Measurements from ENCODE around the gene NAA30. TPM values are rescaled to one million over a fixed set of nuclear protein-coding genes. Genes with fewer than 3 reads are reported as not detected.

NAA30 gene
- total RNA-seq, 1 donor from 2014 or later, result 12.1 TPM

- H3K27me3 ChIP-seq, result no peaks in the 10 kb centered on the region
- no peak for DNase-seq
- no peaks in the 10 kb centered on the region for H3K9me3 ChIP-seq
- peaks cover 6% of the 10 kb centered on the region for H3K36me3 ChIP-seq
- TF ChIP-seq, protein P1, sequence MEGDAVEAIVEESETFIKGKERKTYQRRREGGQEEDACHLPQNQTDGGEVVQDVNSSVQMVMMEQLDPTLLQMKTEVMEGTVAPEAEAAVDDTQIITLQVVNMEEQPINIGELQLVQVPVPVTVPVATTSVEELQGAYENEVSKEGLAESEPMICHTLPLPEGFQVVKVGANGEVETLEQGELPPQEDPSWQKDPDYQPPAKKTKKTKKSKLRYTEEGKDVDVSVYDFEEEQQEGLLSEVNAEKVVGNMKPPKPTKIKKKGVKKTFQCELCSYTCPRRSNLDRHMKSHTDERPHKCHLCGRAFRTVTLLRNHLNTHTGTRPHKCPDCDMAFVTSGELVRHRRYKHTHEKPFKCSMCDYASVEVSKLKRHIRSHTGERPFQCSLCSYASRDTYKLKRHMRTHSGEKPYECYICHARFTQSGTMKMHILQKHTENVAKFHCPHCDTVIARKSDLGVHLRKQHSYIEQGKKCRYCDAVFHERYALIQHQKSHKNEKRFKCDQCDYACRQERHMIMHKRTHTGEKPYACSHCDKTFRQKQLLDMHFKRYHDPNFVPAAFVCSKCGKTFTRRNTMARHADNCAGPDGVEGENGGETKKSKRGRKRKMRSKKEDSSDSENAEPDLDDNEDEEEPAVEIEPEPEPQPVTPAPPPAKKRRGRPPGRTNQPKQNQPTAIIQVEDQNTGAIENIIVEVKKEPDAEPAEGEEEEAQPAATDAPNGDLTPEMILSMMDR (IDR thresholded peaks at IDR 0.05), result no peak
- H3K4me3 ChIP-seq, result no peak overlapping the region
- no peak for ATAC-seq
- intact Hi-C loops (cut with DNase I), result no loop called here
- H3K27ac ChIP-seq, result no peak overlapping the region
- no peaks in the 10 kb centered on the region for H3K4me1 ChIP-seq
Observed at GRCh38 chr14:57413849-57414248, 23.5 kb downstream of the NAA30 start.

DNA sequence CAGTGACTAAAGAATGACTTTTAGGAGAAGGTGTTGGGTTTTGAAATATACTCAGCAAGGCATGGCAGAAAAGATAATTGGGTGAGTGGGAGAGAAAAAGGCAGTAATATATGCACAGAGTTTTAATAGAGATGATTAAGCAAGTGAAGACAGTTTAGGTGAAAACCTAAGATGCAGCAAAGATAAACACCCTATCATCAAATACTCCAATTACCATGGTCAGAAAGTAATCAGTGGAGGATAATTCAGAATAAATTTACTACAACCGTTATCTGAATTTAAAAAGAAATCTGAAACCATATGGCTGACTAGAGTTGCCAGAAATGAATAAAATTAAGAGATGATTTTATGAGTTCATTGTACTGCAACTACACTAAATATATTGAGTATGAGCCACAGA, 26.8 kb downstream of the NAA30 start:
- no peak overlapping the region for H3K4me3 ChIP-seq
- no peak for DNase-seq
- no peaks in the 10 kb centered on the region for H3K4me1 ChIP-seq
- TF ChIP-seq, protein P1 (IDR thresholded peaks at IDR 0.05), result no peak
- no peak for ATAC-seq
- H3K9me3 ChIP-seq, result no peaks in the 10 kb centered on the region
- H3K36me3 ChIP-seq, result no peaks in the 10 kb centered on the region
- intact Hi-C loops (cut with DNase I), result no loop called here
- no peaks in the 10 kb centered on the region for H3K27me3 ChIP-seq
- no peak overlapping the region for H3K27ac ChIP-seq

GRCh38 chr14:57418999-57419398, 28.6 kb downstream of the NAA30 start:
- Histone ChIP-seq H3K4me3 (no peak overlapping the region), H3K9me3 (no peaks in the 10 kb centered on the region), H3K36me3 (no peaks in the 10 kb centered on the region), H3K27me3 (no peaks in the 10 kb centered on the region), H3K27ac (no peak overlapping the region), H3K4me1 (no peaks in the 10 kb centered on the region)
- intact Hi-C loops (cut with DNase I), result no loop called here
- ATAC-seq, result no peak
- DNase-seq, result no peak
- TF ChIP-seq, protein P1 (IDR thresholded peaks at IDR 0.05), result no peak

DNA sequence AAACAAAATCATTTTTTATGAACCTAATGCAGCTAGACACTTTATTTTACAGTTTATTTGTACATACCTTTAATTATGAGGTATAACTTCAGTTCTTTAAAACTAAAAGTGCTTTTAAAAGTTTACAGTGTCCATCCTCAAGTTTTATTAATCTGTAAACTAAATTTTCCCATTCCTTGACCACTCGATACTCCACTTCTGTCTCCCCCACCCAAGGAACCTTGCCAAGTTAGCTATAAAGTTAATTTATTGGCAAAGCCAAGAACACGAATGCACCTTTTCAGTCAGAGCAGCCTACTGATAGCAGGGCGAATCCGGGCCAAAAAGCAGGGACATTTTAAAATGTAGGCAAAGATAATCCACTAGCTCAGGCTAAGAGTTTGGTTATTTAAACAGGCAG, 29.6 kb downstream of the NAA30 start:
- DNase-seq (no peak), ATAC-seq (no peak)
- no peak overlapping the region for H3K4me3 ChIP-seq
- no peaks in the 10 kb centered on the region for H3K9me3 ChIP-seq
- H3K27ac ChIP-seq, result no peak overlapping the region
- no peaks in the 10 kb centered on the region for H3K4me1 ChIP-seq
- H3K27me3 ChIP-seq, result no peaks in the 10 kb centered on the region
- H3K36me3 ChIP-seq, result no peaks in the 10 kb centered on the region
- TF ChIP-seq, protein P1 (IDR thresholded peaks at IDR 0.05), result no peak
- intact Hi-C loops (cut with DNase I), result no loop called here

- TF ChIP-seq, protein P1 (IDR thresholded peaks at IDR 0.05), result no peak
- no peaks in the 10 kb centered on the region for H3K9me3 ChIP-seq
- H3K36me3 ChIP-seq, result no peaks in the 10 kb centered on the region
- H3K4me3 ChIP-seq, result no peak overlapping the region
- H3K27me3 ChIP-seq, result no peaks in the 10 kb centered on the region
- intact Hi-C loops (cut with DNase I), result no loop called here
- no peaks in the 10 kb centered on the region for H3K4me1 ChIP-seq
- H3K27ac ChIP-seq, result no peak overlapping the region
- no peak for ATAC-seq
- DNase-seq, result no peak
Observed at GRCh38 chr14:57420986-57421385, 30.6 kb downstream of the NAA30 start.

- no peaks in the 10 kb centered on the region for H3K36me3 ChIP-seq
- H3K4me1 ChIP-seq, result no peaks in the 10 kb centered on the region
- H3K9me3 ChIP-seq, result no peaks in the 10 kb centered on the region
- ATAC-seq, result no peak
- no peak overlapping the region for H3K27ac ChIP-seq
- DNase-seq, result no peak
- H3K27me3 ChIP-seq, result no peaks in the 10 kb centered on the region
- no peak overlapping the region for H3K4me3 ChIP-seq
- intact Hi-C loops (cut with DNase I), result no loop called here
- TF ChIP-seq, protein P1 (IDR thresholded peaks at IDR 0.05), result no peak
Observed at GRCh38 chr14:57435923-57436322, 45.5 kb downstream of the NAA30 start.
